LNCaP clone FGC (cell line): Measurements from ENCODE around the gene ZBTB48.

Experiments
- DNase-seq: peaks from one replicate; pipeline ENCODE4 v3.0.0-alpha.2; 2011; ENCODE audit warnings: low read depth
- H3K4me3 ChIP-seq: 2 replicates; pipeline ENCODE4 v1.5.1; 2011; ENCODE audit warnings: mild to moderate bottlenecking, low read depth, low read length, control low read depth
- TF ChIP-seq, protein P1 (sequence below): IDR thresholded peaks from 2 replicates; pipeline ENCODE4 v1.5.1; 2012; ENCODE audit warnings: mild to moderate bottlenecking; ENCODE audit not compliant: control insufficient read depth, insufficient read depth; ENCODE audit errors: extremely low read depth

ZBTB48 gene

DNA sequence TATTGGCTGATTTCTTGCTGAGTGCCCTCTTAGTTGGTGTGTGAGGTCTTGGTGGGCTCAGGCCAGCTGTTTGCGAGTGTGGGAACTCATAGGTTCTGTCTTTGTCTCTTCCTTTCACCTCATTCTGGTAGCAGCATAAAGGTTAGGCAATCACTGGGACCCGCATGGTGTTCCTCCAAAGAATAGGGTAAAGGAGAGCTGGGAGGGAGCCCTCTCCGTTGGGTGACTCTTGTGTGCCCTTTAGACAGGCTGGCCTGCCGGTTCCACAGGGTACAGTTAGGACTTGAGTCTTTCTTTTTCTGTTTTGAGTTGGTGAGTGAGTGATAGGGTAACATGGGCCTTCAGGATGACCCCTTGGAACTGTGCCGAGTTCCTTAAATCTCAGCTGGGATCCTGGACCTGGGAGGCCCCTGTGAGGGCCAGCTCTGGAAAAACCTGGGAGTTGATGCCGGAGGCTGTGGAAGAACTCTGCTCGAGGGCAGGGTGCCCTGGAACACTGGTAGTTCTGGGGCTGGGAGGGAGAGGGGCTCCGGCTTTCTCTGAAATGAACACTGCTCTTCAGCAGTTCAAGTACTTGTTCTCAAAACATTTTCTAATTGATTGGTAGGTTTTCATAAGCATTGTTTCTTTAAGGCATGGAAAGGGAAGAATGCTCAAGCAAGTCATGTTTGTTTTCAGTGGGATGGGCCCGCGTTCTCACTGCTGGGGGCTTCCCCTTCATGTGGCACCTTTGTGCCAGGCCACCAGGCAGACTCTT is 42.8 kb downstream of the ZBTB48 start:
- no peak for DNase-seq
- no peak overlapping the region for H3K4me3 ChIP-seq
- TF ChIP-seq, protein P1, sequence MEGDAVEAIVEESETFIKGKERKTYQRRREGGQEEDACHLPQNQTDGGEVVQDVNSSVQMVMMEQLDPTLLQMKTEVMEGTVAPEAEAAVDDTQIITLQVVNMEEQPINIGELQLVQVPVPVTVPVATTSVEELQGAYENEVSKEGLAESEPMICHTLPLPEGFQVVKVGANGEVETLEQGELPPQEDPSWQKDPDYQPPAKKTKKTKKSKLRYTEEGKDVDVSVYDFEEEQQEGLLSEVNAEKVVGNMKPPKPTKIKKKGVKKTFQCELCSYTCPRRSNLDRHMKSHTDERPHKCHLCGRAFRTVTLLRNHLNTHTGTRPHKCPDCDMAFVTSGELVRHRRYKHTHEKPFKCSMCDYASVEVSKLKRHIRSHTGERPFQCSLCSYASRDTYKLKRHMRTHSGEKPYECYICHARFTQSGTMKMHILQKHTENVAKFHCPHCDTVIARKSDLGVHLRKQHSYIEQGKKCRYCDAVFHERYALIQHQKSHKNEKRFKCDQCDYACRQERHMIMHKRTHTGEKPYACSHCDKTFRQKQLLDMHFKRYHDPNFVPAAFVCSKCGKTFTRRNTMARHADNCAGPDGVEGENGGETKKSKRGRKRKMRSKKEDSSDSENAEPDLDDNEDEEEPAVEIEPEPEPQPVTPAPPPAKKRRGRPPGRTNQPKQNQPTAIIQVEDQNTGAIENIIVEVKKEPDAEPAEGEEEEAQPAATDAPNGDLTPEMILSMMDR, result no peak

- no peak overlapping the region for H3K4me3 ChIP-seq
- TF ChIP-seq, protein P1, result no peak
- peak; percentile 63 for DNase-seq
Observed at GRCh38 chr1:6623269-6623965, 43.6 kb downstream of the ZBTB48 start.

DNA sequence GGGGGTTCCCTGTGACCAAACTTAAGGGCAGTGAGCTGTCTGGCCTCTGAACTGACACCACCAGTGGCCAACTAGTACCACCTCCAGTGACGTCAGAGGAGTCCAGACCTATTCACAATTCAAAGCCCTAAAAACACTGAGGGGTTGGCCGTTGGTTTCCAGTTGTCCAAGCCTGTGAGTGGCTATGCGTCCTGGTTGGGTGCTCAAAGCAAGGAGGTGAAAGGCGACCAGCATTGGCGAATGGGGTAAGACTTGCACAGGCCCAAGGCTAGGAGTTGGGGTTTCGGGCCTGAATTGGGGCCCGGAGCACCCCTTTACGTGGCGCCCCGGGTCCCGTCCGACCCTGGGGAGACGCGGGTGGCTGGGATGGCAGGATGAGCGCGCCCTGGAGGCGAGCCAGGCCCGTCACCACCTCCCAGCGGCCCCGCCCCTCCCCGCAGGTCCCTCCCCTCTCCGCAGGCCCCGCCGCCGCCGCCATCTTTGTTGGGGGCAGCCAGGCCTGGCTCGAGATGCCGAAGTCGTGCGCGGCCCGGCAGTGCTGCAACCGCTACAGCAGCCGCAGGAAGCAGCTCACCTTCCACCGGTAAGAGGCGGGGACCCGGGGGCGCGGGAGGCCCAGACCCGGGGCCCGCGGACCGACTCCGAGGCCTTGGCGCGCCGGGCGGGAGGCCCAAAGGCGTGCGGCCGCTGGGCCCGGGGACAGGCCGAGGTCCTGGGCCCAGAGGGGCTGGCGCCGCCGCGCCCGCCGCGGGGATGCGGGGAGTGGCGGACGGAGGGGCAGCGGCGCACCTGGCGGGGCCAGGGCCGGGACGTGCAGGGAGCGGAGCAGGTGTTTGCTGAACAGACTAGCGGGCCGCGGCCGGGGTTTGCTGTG is 45.2 kb downstream of the ZBTB48 start, which contains the start of gene THAP3:
THAP3 (plus strand) TSS at position 159 of the 874 bp plus-strand sequence; CDS start at position 510, 351 bp downstream.
- TF ChIP-seq, protein P1, result no peak
- DNase-seq, result no peak
- peak within 1 kb of the TSS; percentile 78 for H3K4me3 ChIP-seq

- no peak for DNase-seq
- H3K4me3 ChIP-seq, result peak overlapping the region; percentile 78
- TF ChIP-seq, protein P1, result no peak
Observed at GRCh38 chr1:6625584-6626149, 45.9 kb downstream of the ZBTB48 start.

DNA sequence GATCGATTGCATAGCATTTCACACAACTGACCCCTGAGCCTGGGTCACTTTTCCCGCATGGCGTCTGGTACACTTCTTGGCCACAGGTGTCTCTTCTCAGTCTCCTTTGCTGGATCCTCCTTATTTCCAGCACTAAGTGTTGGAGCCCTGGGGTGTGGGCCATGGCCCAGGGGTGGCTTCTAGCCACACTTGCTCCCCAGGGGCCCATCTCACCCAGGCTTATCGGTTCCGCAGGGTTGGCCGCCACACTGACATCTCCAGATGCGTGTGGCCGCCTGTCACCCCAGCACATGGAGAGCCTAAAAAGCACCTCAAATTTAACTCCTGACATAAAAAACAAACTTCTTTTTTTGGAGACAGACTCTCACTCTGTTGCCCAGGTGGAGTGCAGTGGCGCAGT is 47.2 kb downstream of the ZBTB48 start:
- TF ChIP-seq, protein P1, result no peak
- DNase-seq, result no peak
- H3K4me3 ChIP-seq, result no peak overlapping the region

GRCh38 chr1:6627841-6628545 is 48.2 kb downstream of the ZBTB48 start:
- no peak for DNase-seq
- TF ChIP-seq, protein P1, result no peak

More at GRCh38 chr1:6627841-6628545, 48.2 kb downstream of the ZBTB48 start:
- no peak overlapping the region for H3K4me3 ChIP-seq
